ENCODE results near the gene CDH23.

Gene CDH23

GRCh38 chr10:71453186-71453585 lies 56.5 kb downstream of the CDH23 start:
- Histone ChIP-seq H2BK120ac (ENCODE audit: insufficient read depth, low read length, poor library complexity) (no peak overlapping the region), H3K9me3 (ENCODE audit: insufficient read depth, low read depth, low read length) (no peaks in the 10 kb centered on the region), H2AFZ (ENCODE audit: insufficient read depth, low read length, poor library complexity) (no peak overlapping the region), H3K4me1 (ENCODE audit: control insufficient read depth in 1 of 2, insufficient read depth in 2 of 2, low read length in 2 of 2) (no peaks in the 10 kb centered on the region), H3K36me3 (ENCODE audit: control insufficient read depth in 1 of 2, insufficient read depth in 2 of 2, low read length in 2 of 2) (no peaks in the 10 kb centered on the region), H3K27ac (ENCODE audit: low read depth, low read length) (no peak overlapping the region), H2BK12ac (ENCODE audit: low read length) (no peak overlapping the region), H4K8ac (ENCODE audit: low read depth, low read length) (no peak overlapping the region), H3K14ac (ENCODE audit: low read length) (no peak overlapping the region), H3K27me3 (ENCODE audit: insufficient read depth, low read length) (no peaks in the 10 kb centered on the region), H3K79me2 (ENCODE audit: control insufficient read depth, insufficient read depth, low read length, poor library complexity) (no peaks in the 10 kb centered on the region), H3K4me2 (ENCODE audit: low read length) (no peak overlapping the region), H3K79me1 (ENCODE audit: low read length) (no peaks in the 10 kb centered on the region), H3K4me3 (ENCODE audit: low read depth, low read length) (no peak overlapping the region), H2AK5ac (ENCODE audit: low read length) (no peak overlapping the region), H3K23ac (ENCODE audit: low read length) (no peak overlapping the region), H4K91ac (ENCODE audit: low read depth, low read length) (no peak overlapping the region), H3K4ac (ENCODE audit: low read depth, low read length) (no peak overlapping the region), H4K12ac (ENCODE audit: low read depth, low read length) (no peak overlapping the region), H3K18ac (ENCODE audit: low read length) (no peak overlapping the region), H2BK5ac (ENCODE audit: low read depth, low read length, poor library complexity) (no peak overlapping the region), H3K9ac (ENCODE audit: low read length) (no peak overlapping the region)
- DNase-seq: no peak
- no CpG with 5 or more reads among the region's 12 CpGs for WGBS (ENCODE audit: extremely low coverage, insufficient coverage, insufficient read length)

DNA sequence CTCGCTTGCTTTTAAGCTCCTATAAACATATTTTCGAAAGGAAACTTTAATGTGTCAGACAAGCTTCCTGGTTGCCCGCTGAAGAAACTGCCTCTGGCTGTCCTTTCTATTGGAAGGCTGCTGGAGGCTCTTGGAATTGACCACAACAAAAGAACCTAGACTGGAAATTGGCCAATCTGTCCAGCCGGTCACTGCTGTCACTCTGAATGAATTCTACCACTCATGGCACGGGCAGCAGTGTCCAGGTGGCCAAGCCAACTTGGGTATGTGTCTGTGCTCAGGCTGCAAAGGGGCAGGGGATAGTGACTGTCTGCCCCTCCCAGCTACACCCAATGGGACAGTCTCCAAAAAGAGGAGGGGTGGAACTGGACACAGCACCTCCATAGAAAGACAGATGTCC lies 57.6 kb downstream of the CDH23 start:
- Histone ChIP-seq H3K23ac (ENCODE audit: low read length) (no peak overlapping the region), H3K27ac (ENCODE audit: low read depth, low read length) (no peak overlapping the region), H3K27me3 (ENCODE audit: insufficient read depth, low read length) (no peaks in the 10 kb centered on the region), H2BK5ac (ENCODE audit: low read depth, low read length, poor library complexity) (no peak overlapping the region), H4K8ac (ENCODE audit: low read depth, low read length) (no peak overlapping the region), H3K9me3 (ENCODE audit: insufficient read depth, low read depth, low read length) (no peaks in the 10 kb centered on the region), H2BK120ac (ENCODE audit: insufficient read depth, low read length, poor library complexity) (no peak overlapping the region), H3K79me1 (ENCODE audit: low read length) (no peaks in the 10 kb centered on the region), H2AFZ (ENCODE audit: insufficient read depth, low read length, poor library complexity) (no peak overlapping the region), H4K12ac (ENCODE audit: low read depth, low read length) (no peak overlapping the region), H2AK5ac (ENCODE audit: low read length) (no peak overlapping the region), H3K4ac (ENCODE audit: low read depth, low read length) (no peak overlapping the region), H2BK12ac (ENCODE audit: low read length) (no peak overlapping the region), H3K4me1 (ENCODE audit: control insufficient read depth in 1 of 2, insufficient read depth in 2 of 2, low read length in 2 of 2) (no peaks in the 10 kb centered on the region), H3K4me2 (ENCODE audit: low read length) (no peak overlapping the region), H4K91ac (ENCODE audit: low read depth, low read length) (no peak overlapping the region), H3K9ac (ENCODE audit: low read length) (no peak overlapping the region), H3K4me3 (ENCODE audit: low read depth, low read length) (no peak overlapping the region), H3K18ac (ENCODE audit: low read length) (no peak overlapping the region), H3K79me2 (ENCODE audit: control insufficient read depth, insufficient read depth, low read length, poor library complexity) (no peaks in the 10 kb centered on the region), H3K36me3 (ENCODE audit: control insufficient read depth in 1 of 2, insufficient read depth in 2 of 2, low read length in 2 of 2) (no peaks in the 10 kb centered on the region), H3K14ac (ENCODE audit: low read length) (no peak overlapping the region)
- WGBS (ENCODE audit: extremely low coverage, insufficient coverage, insufficient read length): no CpG with 5 or more reads among the region's 5 CpGs
- peak; percentile 12 to 36 for DNase-seq

- Histone ChIP-seq H2AFZ (ENCODE audit: insufficient read depth, low read length, poor library complexity) (no peak overlapping the region), H3K9me3 (ENCODE audit: insufficient read depth, low read depth, low read length) (no peaks in the 10 kb centered on the region), H3K79me2 (ENCODE audit: control insufficient read depth, insufficient read depth, low read length, poor library complexity) (no peaks in the 10 kb centered on the region), H4K12ac (ENCODE audit: low read depth, low read length) (no peak overlapping the region), H2AK5ac (ENCODE audit: low read length) (no peak overlapping the region), H3K23ac (ENCODE audit: low read length) (no peak overlapping the region), H3K27me3 (ENCODE audit: insufficient read depth, low read length) (no peaks in the 10 kb centered on the region), H2BK12ac (ENCODE audit: low read length) (no peak overlapping the region), H4K8ac (ENCODE audit: low read depth, low read length) (no peak overlapping the region), H3K27ac (ENCODE audit: low read depth, low read length) (no peak overlapping the region), H3K14ac (ENCODE audit: low read length) (no peak overlapping the region), H3K9ac (ENCODE audit: low read length) (no peak overlapping the region), H2BK5ac (ENCODE audit: low read depth, low read length, poor library complexity) (no peak overlapping the region), H3K79me1 (ENCODE audit: low read length) (no peaks in the 10 kb centered on the region), H2BK120ac (ENCODE audit: insufficient read depth, low read length, poor library complexity) (no peak overlapping the region), H3K4me1 (ENCODE audit: control insufficient read depth in 1 of 2, insufficient read depth in 2 of 2, low read length in 2 of 2) (no peaks in the 10 kb centered on the region), H3K18ac (ENCODE audit: low read length) (no peak overlapping the region), H3K4ac (ENCODE audit: low read depth, low read length) (no peak overlapping the region), H3K36me3 (ENCODE audit: control insufficient read depth in 1 of 2, insufficient read depth in 2 of 2, low read length in 2 of 2) (no peaks in the 10 kb centered on the region), H3K4me3 (ENCODE audit: low read depth, low read length) (no peak overlapping the region), H3K4me2 (ENCODE audit: low read length) (no peak overlapping the region), H4K91ac (ENCODE audit: low read depth, low read length) (no peak overlapping the region)
- DNase-seq: no peak
- no CpG with 5 or more reads among the region's 2 CpGs for WGBS (ENCODE audit: extremely low coverage, insufficient coverage, insufficient read length)
Measured at GRCh38 chr10:71455035-71455434, 58.3 kb downstream of the CDH23 start.

GRCh38 chr10:71456631-71457030 lies 59.9 kb downstream of the CDH23 start:
- no peak overlapping the region for H4K91ac ChIP-seq (ENCODE audit: low read depth, low read length)
- no CpG with 5 or more reads among the region's 3 CpGs for WGBS (ENCODE audit: extremely low coverage, insufficient coverage, insufficient read length)
- no peak overlapping the region for H3K27ac ChIP-seq (ENCODE audit: low read depth, low read length)

More at GRCh38 chr10:71456631-71457030, 59.9 kb downstream of the CDH23 start:
- H3K23ac ChIP-seq (ENCODE audit: low read length): no peak overlapping the region
- H2BK120ac ChIP-seq (ENCODE audit: insufficient read depth, low read length, poor library complexity): no peak overlapping the region
- no peak overlapping the region for H2BK5ac ChIP-seq (ENCODE audit: low read depth, low read length, poor library complexity)
- no peaks in the 10 kb centered on the region for H3K4me1 ChIP-seq (ENCODE audit: control insufficient read depth in 1 of 2, insufficient read depth in 2 of 2, low read length in 2 of 2)
- no peak overlapping the region for H3K9ac ChIP-seq (ENCODE audit: low read length)
- no peak overlapping the region for H3K4ac ChIP-seq (ENCODE audit: low read depth, low read length)
- H3K79me2 ChIP-seq (ENCODE audit: control insufficient read depth, insufficient read depth, low read length, poor library complexity): no peaks in the 10 kb centered on the region
- H4K12ac ChIP-seq (ENCODE audit: low read depth, low read length): no peak overlapping the region
- H2BK12ac ChIP-seq (ENCODE audit: low read length): no peak overlapping the region
- no peaks in the 10 kb centered on the region for H3K36me3 ChIP-seq (ENCODE audit: control insufficient read depth in 1 of 2, insufficient read depth in 2 of 2, low read length in 2 of 2)
- DNase-seq: no peak
- H3K18ac ChIP-seq (ENCODE audit: low read length): no peak overlapping the region
- no peak overlapping the region for H3K14ac ChIP-seq (ENCODE audit: low read length)
- no peaks in the 10 kb centered on the region for H3K27me3 ChIP-seq (ENCODE audit: insufficient read depth, low read length)
- no peak overlapping the region for H2AK5ac ChIP-seq (ENCODE audit: low read length)
- no peaks in the 10 kb centered on the region for H3K9me3 ChIP-seq (ENCODE audit: insufficient read depth, low read depth, low read length)
- H4K8ac ChIP-seq (ENCODE audit: low read depth, low read length): no peak overlapping the region
- no peak overlapping the region for H2AFZ ChIP-seq (ENCODE audit: insufficient read depth, low read length, poor library complexity)
- H3K79me1 ChIP-seq (ENCODE audit: low read length): no peaks in the 10 kb centered on the region
- no peak overlapping the region for H3K4me2 ChIP-seq (ENCODE audit: low read length)
- H3K4me3 ChIP-seq (ENCODE audit: low read depth, low read length): no peak overlapping the region
